Gastrocnemius medialis (tissue), 4 donors: ENCODE results near the gene PPP3CA. TPM values are rescaled to one million over a fixed set of nuclear protein-coding genes. Genes with fewer than 3 reads are reported as not detected.
A peak's percentile ranks its signal among the peaks of the same experiment; 100 is the strongest.

Experiments used
- ATAC-seq, 2 donors: fragments of 150-250 bp; one replicate each; pipeline ENCODE4 v1.9.1; 2016
- DNase-seq, 2 donors: peaks; one replicate each; pipeline ENCODE4 v3.0.0-alpha.2; 2019
- H3K27ac ChIP-seq, 4 donors: fragments of 200-600 bp; sonication (generic); 1 replicate in 1 of 4; 2 replicates in 3 of 4; pipeline ENCODE4 v1.5.1; 2016 to 2018; ENCODE audit warnings: mild to moderate bottlenecking in 2 of 4, moderate library complexity in 1 of 4
- H3K27me3 ChIP-seq, 3 donors: fragments of 200-600 bp; sonication (generic) in 2 of 3; 1 replicate in 1 of 3; 2 replicates in 2 of 3; pipeline versions ENCODE4 v1.5.1 to v1.6.0; 2016 to 2019; ENCODE audit warnings: mild to moderate bottlenecking in 1 of 3, moderate library complexity in 1 of 3
- H3K36me3 ChIP-seq, 2 donors: fragments of 200-600 bp; sonication (generic) in 1 of 2; one replicate each; pipeline ENCODE4 v1.5.1; 2017 to 2018
- H3K4me1 ChIP-seq, 2 donors: fragments of 200-600 bp; sonication (generic) in 1 of 2; one replicate each; pipeline ENCODE4 v1.5.1; 2016 to 2017; ENCODE audit warnings: mild to moderate bottlenecking in 2 of 2
- H3K4me3 ChIP-seq, 4 donors: fragments of 200-600 bp; sonication (generic) in 3 of 4; 1 replicate in 1 of 4; 2 replicates in 3 of 4; pipeline ENCODE4 v1.5.1; 2016 to 2019; ENCODE audit warnings: mild to moderate bottlenecking in 2 of 4
- H3K9me3 ChIP-seq, 3 donors: fragments of 200-600 bp; sonication (generic) in 2 of 3; 1 replicate in 1 of 3; 2 replicates in 2 of 3; pipeline ENCODE4 v1.5.1; 2016 to 2019
- CTCF ChIP-seq, 5 experiments: fragments of 450-650 bp in 3 of 5; fragments of 200-600 bp in 2 of 5; sonication (generic) in 2 of 5; IDR thresholded peaks in 4 of 5; conservative IDR thresholded peaks in 1 of 5; 1 replicate in 4 of 5; 2 replicates in 1 of 5; pipeline ENCODE4 v1.5.1; 2016 to 2019; ENCODE audit warnings: antibody characterized with exemption in 5 of 5, mild to moderate bottlenecking in 3 of 5, moderate library complexity in 3 of 5
- POLR2A ChIP-seq, 2 donors: fragments of 450-650 bp; IDR thresholded peaks; one replicate each; pipeline ENCODE4 v1.6.1; 2017; ENCODE audit warnings: antibody characterized with exemption in 2 of 2, mild to moderate bottlenecking in 2 of 2, moderate library complexity in 2 of 2
- in situ Hi-C, 4 donors: fragments of 200-750 bp; cut with MboI; loops; one replicate each; pipeline versions ENCODE4 v1.15.0 to v1.8.0; 2017; ENCODE audit warnings: low sequenced_read_pairs in 4 of 4
- intact Hi-C: fragments of 100-400 bp; cut with DNase I; formaldehyde crosslinking; loops from one replicate; pipeline ENCODE4 v1.15.1; 2023; ENCODE audit warnings: low total_unique reads
- total RNA-seq, 4 donors: library from RNA; depleted of rRNA; stranded (reverse); fragments of >200 nt; gene quantifications; one replicate each; pipeline versions ENCODE4 v1.1.0 to v1.2.3, GENCODE V29; 2016

The PPP3CA gene
- 10 to 100 TPM; 25.1 to 30.3 (median 26.7) TPM for total RNA-seq

GRCh38 chr4:101347267-101347556 lies at the start of gene PPP3CA:
TSS of gene PPP3CA (minus strand) at chr4:101347526.
- peak within 1 kb of the TSS; percentile 95 to 100 (median 96) for H3K27ac ChIP-seq
- no peaks in the 10 kb centered on the region for H3K9me3 ChIP-seq
- peak in 1 of 2 donors; percentile 32 for ATAC-seq
- TF ChIP-seq CTCF (IDR thresholded peaks at IDR 0.05 in 4 of 5, conservative IDR thresholded peaks at IDR 0.05 in 1 of 5) (no peak), POLR2A (IDR thresholded peaks at IDR 0.05) (peak; percentile 82 to 93)
- in situ Hi-C loops (loop anchor here in 2 of 4 donors (25.0 kb wide), 2 partner anchors 135 to 160 kb away; no protein-coding TSS in a partner anchor), intact Hi-C loops (loop anchor here (1.0 to 10.0 kb wide), 8 partner anchors 112 to 1782 kb away; partner anchors contain the start of genes DNAJB14, TRMT10A and UBE2D3)
- H3K36me3 ChIP-seq = no peaks in the 10 kb centered on the region
- H3K4me3 ChIP-seq = peak within 1 kb of the TSS; percentile 82 to 96 (median 90)
- H3K27me3 ChIP-seq = no peaks in the 10 kb centered on the region
- peaks cover 32 to 46% of the 10 kb centered on the region in 2 donors for H3K4me1 ChIP-seq
- DNase-seq = no peak

GRCh38 chr4:101393256-101393655 lies 45.9 kb upstream of the PPP3CA start:
- TF ChIP-seq CTCF (IDR thresholded peaks at IDR 0.05 in 4 of 5, conservative IDR thresholded peaks at IDR 0.05 in 1 of 5) (no peak), POLR2A (IDR thresholded peaks at IDR 0.05) (no peak)
- intact Hi-C loops = no loop called here

GRCh38 chr4:101370663-101371210 lies 23.4 kb upstream of the PPP3CA start:
- Histone ChIP-seq H3K27ac (no peak overlapping the region), H3K9me3 (no peaks in the 10 kb centered on the region), H3K36me3 (no peaks in the 10 kb centered on the region), H3K27me3 (no peaks in the 10 kb centered on the region), H3K4me3 (no peak overlapping the region), H3K4me1 (no peaks in the 10 kb centered on the region)
- intact Hi-C loops = no loop called here
- ATAC-seq (no peak), DNase-seq (no peak)
- in situ Hi-C loops = no loop called here
- no peak for TF ChIP-seq POLR2A (IDR thresholded peaks at IDR 0.05)
- no peak for TF ChIP-seq CTCF (IDR thresholded peaks at IDR 0.05 in 4 of 5, conservative IDR thresholded peaks at IDR 0.05 in 1 of 5)

More at GRCh38 chr4:101393256-101393655, 45.9 kb upstream of the PPP3CA start:
- ATAC-seq (no peak), DNase-seq (no peak)
- Histone ChIP-seq H3K27ac (no peak overlapping the region), H3K4me3 (no peak overlapping the region), H3K9me3 (no peaks in the 10 kb centered on the region), H3K4me1 (no peaks in the 10 kb centered on the region), H3K36me3 (no peaks in the 10 kb centered on the region), H3K27me3 (no peaks in the 10 kb centered on the region)
- in situ Hi-C loops = no loop called here

- DNase-seq (no peak), ATAC-seq (no peak)
- TF ChIP-seq POLR2A (IDR thresholded peaks at IDR 0.05) (no peak), CTCF (IDR thresholded peaks at IDR 0.05 in 4 of 5, conservative IDR thresholded peaks at IDR 0.05 in 1 of 5) (no peak)
- intact Hi-C loops = no loop called here
- Histone ChIP-seq H3K4me1 (no peaks in the 10 kb centered on the region), H3K4me3 (no peak overlapping the region), H3K9me3 (no peaks in the 10 kb centered on the region), H3K36me3 (no peaks in the 10 kb centered on the region), H3K27me3 (no peaks in the 10 kb centered on the region), H3K27ac (no peak overlapping the region)
- in situ Hi-C loops = no loop called here
These were observed 19.9 kb upstream of the PPP3CA start for GRCh38 chr4:101367201-101367600.

GRCh38 chr4:101366331-101366730 lies 19.0 kb upstream of the PPP3CA start:
- Histone ChIP-seq H3K36me3 (no peaks in the 10 kb centered on the region), H3K9me3 (no peaks in the 10 kb centered on the region), H3K4me3 (no peak overlapping the region), H3K4me1 (no peaks in the 10 kb centered on the region), H3K27me3 (no peaks in the 10 kb centered on the region), H3K27ac (no peak overlapping the region)
- intact Hi-C loops = no loop called here
- no peak for TF ChIP-seq CTCF (IDR thresholded peaks at IDR 0.05 in 4 of 5, conservative IDR thresholded peaks at IDR 0.05 in 1 of 5)
- TF ChIP-seq POLR2A (IDR thresholded peaks at IDR 0.05) = no peak
- in situ Hi-C loops = no loop called here
- DNase-seq = no peak
- ATAC-seq = no peak
